Nephron (organoid): ENCODE data around the gene BCL2L13.

Source experiments
- H3K27ac Mint-ChIP-seq, 3 experiments: 2 replicates each; pipeline ENCODE4 v1.8.0; 2020; ENCODE audit warnings: mixed read lengths in 3 of 3, mild to moderate bottlenecking in 2 of 3, moderate library complexity in 1 of 3
- H3K27me3 Mint-ChIP-seq: 2 replicates; pipeline ENCODE4 v1.8.0; 2021; ENCODE audit warnings: low read depth, mild to moderate bottlenecking, moderate library complexity, mixed read lengths
- H3K36me3 Mint-ChIP-seq: 2 replicates; pipeline ENCODE4 v1.8.0; 2020; ENCODE audit warnings: low read depth, mixed read lengths
- H3K4me1 Mint-ChIP-seq: 2 replicates; pipeline ENCODE4 v1.8.0; 2020; ENCODE audit warnings: mixed read lengths
- H3K4me3 Mint-ChIP-seq, 3 experiments: 2 replicates each; pipeline ENCODE4 v1.8.0; 2020; ENCODE audit warnings: mild to moderate bottlenecking in 3 of 3, mixed read lengths in 3 of 3, moderate library complexity in 2 of 3
- H3K9me3 Mint-ChIP-seq: 2 replicates; pipeline ENCODE4 v1.8.0; 2020; ENCODE audit warnings: mixed read lengths
- CTCF ChIP-seq, 3 experiments: fragments of 200-600 bp; sonication (generic); IDR thresholded peaks; one replicate each; pipeline ENCODE4 v1.5.0; 2021; ENCODE audit warnings: antibody characterized with exemption in 3 of 3; ENCODE audit not compliant: unreplicated experiment in 3 of 3

BCL2L13 gene

DNA sequence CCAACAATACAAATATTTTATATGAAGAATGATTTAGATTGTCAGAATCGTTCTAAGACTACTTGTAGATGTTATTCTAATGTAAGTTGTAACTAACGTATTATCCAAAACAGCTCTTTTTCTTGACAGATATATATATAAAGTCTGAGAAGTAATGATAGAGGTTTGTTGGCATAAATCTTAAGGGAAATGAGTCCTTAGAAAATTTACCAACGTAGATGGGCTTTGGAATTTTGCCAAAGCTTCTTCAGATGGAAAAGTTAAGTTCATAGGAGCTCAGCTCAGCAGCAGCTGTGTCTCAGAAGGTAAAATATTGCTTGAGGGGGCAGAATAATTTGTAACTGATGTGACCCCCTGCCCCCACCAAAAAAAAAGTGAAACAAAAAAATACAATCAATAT is 69.0 kb downstream of the BCL2L13 start:
- H3K9me3 Mint-ChIP-seq = no peaks in the 10 kb centered on the region
- H3K36me3 Mint-ChIP-seq = peaks cover 29% of the 10 kb centered on the region
- H3K4me1 Mint-ChIP-seq = peaks cover 31% of the 10 kb centered on the region
- no peak for TF ChIP-seq CTCF (IDR thresholded peaks at IDR 0.05; ENCODE audit: unreplicated experiment in 3 of 3)
- H3K4me3 Mint-ChIP-seq = no peak overlapping the region
- no peaks in the 10 kb centered on the region for H3K27me3 Mint-ChIP-seq
- H3K27ac Mint-ChIP-seq = peak overlapping the region; percentile 82 to 84 (median 84)

- Mint-ChIP-seq H3K27ac (no peak overlapping the region), H3K9me3 (no peaks in the 10 kb centered on the region), H3K27me3 (no peaks in the 10 kb centered on the region), H3K36me3 (peaks cover 27% of the 10 kb centered on the region), H3K4me1 (peaks cover 35% of the 10 kb centered on the region), H3K4me3 (no peak overlapping the region)
- TF ChIP-seq CTCF (IDR thresholded peaks at IDR 0.05; ENCODE audit: unreplicated experiment in 3 of 3) = no peak
Measured at GRCh38 chr22:17710023-17710422, 71.5 kb downstream of the BCL2L13 start.

- peaks cover 17% of the 10 kb centered on the region for H3K36me3 Mint-ChIP-seq
- H3K27me3 Mint-ChIP-seq = no peaks in the 10 kb centered on the region
Measured at GRCh38 chr22:17712441-17712840, 73.9 kb downstream of the BCL2L13 start.

GRCh38 chr22:17716529-17716928 is 78.0 kb downstream of the BCL2L13 start:
- Mint-ChIP-seq H3K27ac (no peak overlapping the region), H3K27me3 (no peaks in the 10 kb centered on the region), H3K9me3 (no peaks in the 10 kb centered on the region), H3K4me3 (no peak overlapping the region), H3K4me1 (peaks cover 13% of the 10 kb centered on the region), H3K36me3 (peaks cover 14% of the 10 kb centered on the region)
- TF ChIP-seq CTCF (IDR thresholded peaks at IDR 0.05; ENCODE audit: unreplicated experiment in 3 of 3) = no peak

More at GRCh38 chr22:17712441-17712840, 73.9 kb downstream of the BCL2L13 start:
- H3K9me3 Mint-ChIP-seq = no peaks in the 10 kb centered on the region
- H3K27ac Mint-ChIP-seq = no peak overlapping the region
- no peak for TF ChIP-seq CTCF (IDR thresholded peaks at IDR 0.05; ENCODE audit: unreplicated experiment in 3 of 3)
- no peak overlapping the region for H3K4me3 Mint-ChIP-seq
- H3K4me1 Mint-ChIP-seq = peaks cover 22% of the 10 kb centered on the region

- peak overlapping the region in 1 of 3 experiments; percentile 31 for H3K27ac Mint-ChIP-seq
- H3K9me3 Mint-ChIP-seq = no peaks in the 10 kb centered on the region
- peaks cover 4% of the 10 kb centered on the region for H3K36me3 Mint-ChIP-seq
- no peaks in the 10 kb centered on the region for H3K27me3 Mint-ChIP-seq
- no peak for TF ChIP-seq CTCF (IDR thresholded peaks at IDR 0.05; ENCODE audit: unreplicated experiment in 3 of 3)
- no peak overlapping the region for H3K4me3 Mint-ChIP-seq
- peaks cover 2% of the 10 kb centered on the region for H3K4me1 Mint-ChIP-seq
Measured at GRCh38 chr22:17717708-17718107, 79.2 kb downstream of the BCL2L13 start.

GRCh38 chr22:17719911-17720310 is 81.4 kb downstream of the BCL2L13 start:
- no peak overlapping the region for H3K4me3 Mint-ChIP-seq
- H3K27me3 Mint-ChIP-seq = no peaks in the 10 kb centered on the region
- H3K4me1 Mint-ChIP-seq = peaks cover 6% of the 10 kb centered on the region
- H3K9me3 Mint-ChIP-seq = no peaks in the 10 kb centered on the region
- peaks cover 3% of the 10 kb centered on the region for H3K36me3 Mint-ChIP-seq
- TF ChIP-seq CTCF (IDR thresholded peaks at IDR 0.05; ENCODE audit: unreplicated experiment in 3 of 3) = no peak
- no peak overlapping the region for H3K27ac Mint-ChIP-seq
